Activated naive CD4-positive, alpha-beta T cell treated with anti-CD3 and anti-CD28 coated beads, Interleukin-2, amount 10 ng/mL, durations not matched to agents 5 hours and 36 hours (primary cell): Measurements from ENCODE around the gene CFAP206. TPM values are rescaled to one million over a fixed set of nuclear protein-coding genes. Genes with fewer than 3 reads are reported as not detected.

Experiments
- total RNA-seq, 2 experiments: library from RNA; stranded (reverse); gene quantifications; one replicate each; pipeline ENCODE4 v1.2.3, GENCODE V29; 2021

Gene CFAP206, protein sequence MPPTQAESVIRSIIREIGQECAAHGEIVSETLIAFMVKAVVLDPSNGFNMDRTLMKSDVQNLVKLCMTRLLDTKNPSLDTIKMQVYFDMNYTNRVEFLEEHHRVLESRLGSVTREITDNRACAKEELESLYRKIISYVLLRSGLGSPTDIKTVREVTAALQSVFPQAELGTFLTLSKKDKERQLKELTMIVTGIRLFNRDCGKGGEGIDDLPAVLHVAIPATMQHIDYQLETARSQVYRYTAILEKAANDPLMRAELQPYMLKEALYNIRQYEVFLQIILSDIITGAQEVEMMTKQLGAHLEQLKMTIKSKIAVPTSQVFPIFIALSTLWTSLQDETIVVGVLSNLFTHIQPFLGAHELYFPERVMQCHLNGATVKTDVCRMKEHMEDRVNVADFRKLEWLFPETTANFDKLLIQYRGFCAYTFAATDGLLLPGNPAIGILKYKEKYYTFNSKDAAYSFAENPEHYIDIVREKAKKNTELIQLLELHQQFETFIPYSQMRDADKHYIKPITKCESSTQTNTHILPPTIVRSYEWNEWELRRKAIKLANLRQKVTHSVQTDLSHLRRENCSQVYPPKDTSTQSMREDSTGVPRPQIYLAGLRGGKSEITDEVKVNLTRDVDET
- not detected for total RNA-seq

GRCh38 chr6:87407901-87408720 lies at the start of gene CFAP206:
Gene CFAP206, plus strand, starts transcription at chr6:87407972. Its CDS starts 1,868 bp downstream, at chr6:87409840.

GRCh38 chr6:87472525-87473418 lies 65.0 kb downstream of the CFAP206 start, which contains the start of gene SLC35A1:
Gene SLC35A1, plus strand, starts transcription at chr6:87472974. Its CDS starts 30 bp downstream, at chr6:87473004.

Other genes starting within 250 kb of the CFAP206 start
- 1 to 10 TPM; 8.6 to 9.4 TPM for gene SMIM8, start 85.4 kb upstream of the CFAP206 start, total RNA-seq
- gene GJB7, start 78.7 kb upstream of the CFAP206 start, total RNA-seq, result not detected
- gene C6orf163, start 63.2 kb upstream of the CFAP206 start, total RNA-seq, result 1 to 10 TPM; 1.6 to 1.7 TPM
- 10 to 100 TPM; 15.0 to 17.1 TPM for gene SLC35A1, start 65.0 kb downstream of the CFAP206 start, total RNA-seq
- 10 to 100 TPM; 24.9 to 26.7 TPM for gene RARS2, start 182.0 kb downstream of the CFAP206 start, total RNA-seq
- 10 to 100 TPM; 21.7 to 23.0 TPM for gene ORC3, start 182.2 kb downstream of the CFAP206 start, total RNA-seq